K562 (cell line): ENCODE measurements around the gene KASH5. TPM values are rescaled to one million over a fixed set of nuclear protein-coding genes. Genes with fewer than 3 reads are reported as not detected.

Source experiments
- ATAC-seq: fragments of 200-7000 bp; cut with Tn5 transposase; 3 replicates; pipeline ENCODE4 v1.9.1; 2020; ENCODE audit warnings: moderate library complexity
- BruUV-seq: library from RNA; stranded (reverse); fragments of 400-500 nt; replicated peaks from 2 replicates; lab custom pipeline; 2021; lab: Mats Ljungman, UMichigan
- CTCF ChIA-PET: fragments of 300-600 bp; formaldehyde crosslinking; extraction: SDS; loops from one replicate; lab custom pipeline; 2021; ENCODE audit warnings: low intra/inter-chr PET ratio; lab: Yijun Ruan, JAX
- POLR2A ChIA-PET: fragments of 300-600, 350-650 bp; sonication (Branson Sonifier 250); formaldehyde crosslinking; extraction: SDS; loops from one replicate; lab custom pipeline; 2021; ENCODE audit warnings: antibody characterized with exemption, inconsistent platforms; lab: Yijun Ruan, JAX
- DNase-seq, 4 experiments: peaks; one replicate each; pipeline versions ENCODE4 v3.0.0 to v3.0.0-alpha.2; 2011 to 2018; ENCODE audit warnings: low spot score in 3 of 4, mixed read lengths in 3 of 4; ENCODE audit errors: extremely low read depth in 1 of 4
- FAIRE-seq: peaks from 2 replicates; lab custom pipeline; 2011; peaks lifted over from hg19 to GRCh38; lab: Jason Lieb, UNC
- H2AFZ ChIP-seq: 2 replicates; pipeline ENCODE4 v1.6.0; 2011; ENCODE audit warnings: low read depth, low read length, control low read depth, inconsistent platforms
- H3K27ac ChIP-seq: fragments of 200-600 bp; 3 replicates; pipeline ENCODE4 v1.8.0; 2011; ENCODE audit warnings: low read depth, mild to moderate bottlenecking, control low read depth, inconsistent platforms, low read length, moderate library complexity, mixed read lengths; ENCODE audit errors: extremely low read depth
- H3K27me3 ChIP-seq, 2 experiments: fragments of 300-600 bp in 1 of 2; 2 replicates in 1 of 2; 3 replicates in 1 of 2; pipeline versions ENCODE4 v1.6.0 to v1.8.0; 2011; ENCODE audit warnings: inconsistent platforms in 2 of 2, low read length in 2 of 2, mild to moderate bottlenecking in 1 of 2, mixed read lengths in 1 of 2, moderate library complexity in 1 of 2; ENCODE audit not compliant: control insufficient read depth in 2 of 2, insufficient read depth in 2 of 2
- H3K36me3 ChIP-seq: fragments of 300-600 bp; 3 replicates; pipeline ENCODE4 v1.8.0; 2011; ENCODE audit warnings: mild to moderate bottlenecking, low read length, inconsistent platforms; ENCODE audit not compliant: control insufficient read depth, insufficient read depth
- H3K4me1 ChIP-seq, 2 experiments: fragments of 200-600 bp in 1 of 2; replicated peaks in 1 of 2; 2 replicates in 1 of 2; 3 replicates in 1 of 2; pipeline versions ENCODE4 v1.5.1 to v1.8.0; 2011; ENCODE audit warnings: inconsistent platforms in 2 of 2, low read length in 2 of 2, mild to moderate bottlenecking in 1 of 2, mixed read lengths in 1 of 2, moderate library complexity in 1 of 2; ENCODE audit not compliant: control insufficient read depth in 2 of 2, insufficient read depth in 2 of 2
- H3K4me2 ChIP-seq: 2 replicates; pipeline ENCODE4 v1.6.1; 2011; ENCODE audit warnings: low read length, control low read depth, inconsistent platforms, mixed read lengths; ENCODE audit not compliant: insufficient read depth
- H3K4me3 ChIP-seq: fragments of 200-600 bp; sonication (generic), shearing (Covaris generic); 2 replicates; pipeline ENCODE4 v1.5.1; 2016; ENCODE audit warnings: control low read depth, inconsistent platforms
- H3K79me2 ChIP-seq: fragments of 200-600 bp; 3 replicates; pipeline ENCODE4 v1.8.0; 2011; ENCODE audit warnings: low read length, inconsistent platforms; ENCODE audit not compliant: control insufficient read depth, insufficient read depth
- H3K9ac ChIP-seq, 2 experiments: 2 replicates each; pipeline versions ENCODE4 v1.6.0 to v1.6.1; 2011; ENCODE audit warnings: low read depth in 2 of 2, low read length in 2 of 2, control low read depth in 1 of 2, inconsistent platforms in 1 of 2, mild to moderate bottlenecking in 1 of 2, mixed read lengths in 1 of 2; ENCODE audit not compliant: insufficient read depth in 1 of 2
- H3K9me1 ChIP-seq: one replicate; pipeline ENCODE4 v1.6.0; 2011; ENCODE audit warnings: inconsistent platforms, mild to moderate bottlenecking, low read length, moderate library complexity; ENCODE audit not compliant: control insufficient read depth, insufficient read depth
- H3K9me3 ChIP-seq: replicated peaks from 2 replicates; pipeline ENCODE4 v1.5.1; 2011; ENCODE audit warnings: low read depth, low read length, inconsistent platforms; ENCODE audit not compliant: control insufficient read depth, insufficient read depth
- H4K20me1 ChIP-seq: replicated peaks from 2 replicates; pipeline ENCODE4 v1.6.1; 2011; ENCODE audit warnings: low read length, inconsistent platforms, mixed read lengths; ENCODE audit not compliant: control insufficient read depth, insufficient read depth
- C11orf30 ChIP-seq: fragments of 450-650 bp; IDR thresholded peaks from 2 replicates; pipeline ENCODE4 v1.6.1; 2016; ENCODE audit warnings: low read depth, mild to moderate bottlenecking
- CAMTA2 ChIP-seq: fragments of 250-450 bp; sonication (Bioruptor Pico); conservative IDR thresholded peaks from 2 replicates; pipeline ENCODE4 v1.5.1; 2022
- CHD7 ChIP-seq: fragments of 200-600 bp; sonication (generic); IDR thresholded peaks from one replicate; pipeline ENCODE4 v1.6.1; 2012; ENCODE audit warnings: mild to moderate bottlenecking, low read depth, low read length, inconsistent platforms
- RFX1 ChIP-seq: fragments of 450-650 bp; IDR thresholded peaks from 2 replicates; pipeline ENCODE4 v1.6.1; 2016; ENCODE audit warnings: mild to moderate bottlenecking, moderate library complexity
- TAF15 ChIP-seq: fragments of 200-400 bp; formaldehyde crosslinking; IDR thresholded peaks from 2 replicates; pipeline ENCODE4 v1.6.1; 2017; ENCODE audit warnings: mild to moderate bottlenecking, low read depth, low read length, moderate library complexity
- U2AF2 ChIP-seq: fragments of 200-400 bp; formaldehyde crosslinking; optimal IDR thresholded peaks from 2 replicates; pipeline ENCODE3; 2017; ENCODE audit warnings: low read depth, mild to moderate bottlenecking, low read length
- ZNF740 ChIP-seq, 3 experiments: fragments of 200-800 bp in 1 of 3; sonication (Bioruptor generic) in 1 of 3; sonication (generic) in 1 of 3; formaldehyde crosslinking in 1 of 3; IDR thresholded peaks; 2 replicates each; pipeline versions ENCODE4 v1.6.1 to v1.8.0; 2016 to 2022; ENCODE audit warnings: mild to moderate bottlenecking in 2 of 3, missing compliant biosample characterization in 2 of 3, missing genetic modification characterization in 2 of 3, missing genetic modification reagents in 1 of 3
- ZSCAN32 ChIP-seq: fragments of 450-650 bp; formaldehyde crosslinking; IDR thresholded peaks from 2 replicates; pipeline ENCODE4 v1.4.0; 2020; ENCODE audit warnings: mild to moderate bottlenecking, moderate library complexity
- WGBS: fragments of 100-300 bp; shearing (Covaris generic); methylation state at CpG from one replicate; pipeline ENCODE4 v1.1.6; 2016; ENCODE audit warnings: low coverage, mixed read lengths; ENCODE audit not compliant: insufficient coverage; ENCODE audit errors: missing lambda C conversion rate; 5-methylcytosine and 5-hydroxymethylcytosine counted together
- in situ Hi-C: fragments of 300-500 bp; cut with MboI; formaldehyde crosslinking; loops from 4 replicates; pipeline ENCODE4 v1.15.0; 2018; ENCODE audit warnings: inconsistent platforms, mixed read lengths
- intact Hi-C: fragments of 100-400 bp; cut with micrococcal nuclease; formaldehyde crosslinking; loops from 2 replicates; pipeline ENCODE4 v1.14.2; 2022
- polyA plus RNA-seq, 8 experiments: library from polyadenylated mRNA; depleted of rRNA in 4 of 8; stranded (reverse) in 5 of 8; unstranded in 3 of 8; fragments of >200 nt; fragmentation: Nextera tagmentation in 2 of 8; fragmentation: Illumina TruSeq in 1 of 8; extraction: Ambion mirVana in 2 of 8; extraction: Trizol in 1 of 8; gene quantifications; 2 replicates each; pipeline versions ENCODE4 v1.2.1 to v1.2.3, GENCODE V29; 2011 to 2014; ENCODE audit warnings: inconsistent platforms in 1 of 8, missing spikeins in 1 of 8
- total RNA-seq, 7 experiments: library from RNA; depleted of rRNA in 6 of 7; stranded (reverse); fragments of >200 nt in 6 of 7; fragmentation: Illumina TruSeq in 2 of 7; extraction: Trizol in 2 of 7; gene quantifications; 2 replicates each; pipeline versions ENCODE4 v1.2.1 to v1.2.3, GENCODE V29; 2011 to 2021; ENCODE audit warnings: low replicate concordance in 1 of 7

The KASH5 gene
- total and polyA plus RNA-seq, 9 of the 15 experiments (the other 6 are each of a cell fraction or from before 2014, with no cell fraction given): 0.07 to 0.84 (median 0.34) TPM; not detected in 1

- Histone ChIP-seq H3K36me3 (peaks cover 16% of the 10 kb centered on the region; the same call in 1 of the 3 replicates), H3K9me1 (no peaks in the 10 kb centered on the region), H2AFZ (peak overlapping the region; percentile 99), H3K9me3 (no peaks in the 10 kb centered on the region), H3K4me3 (peak overlapping the region; percentile 84), H4K20me1 (no peaks in the 10 kb centered on the region; the same call in 1 of the 2 replicates), H3K9ac (peak overlapping the region; percentile 67 to 89), H3K4me1 (peaks cover 26 to 52% of the 10 kb centered on the region in 2 experiments), H3K79me2 (0 out of 3 replicates have a peak, but pooled peaks cover under 1% of the 10 kb centered on the region), H3K27me3 (peaks cover 7 to 19% of the 10 kb centered on the region in 2 experiments; a peak in 4 of 5 replicates), H3K27ac (peak overlapping the region; percentile 78), H3K4me2 (peak overlapping the region; percentile 89)
- intact Hi-C loops (loop anchor here (1.0 to 10.0 kb wide), 4 partner anchors 20 to 291 kb away; partner anchors contain the start of gene PTH2), in situ Hi-C loops (no loop called here)
- ATAC-seq (peak; percentile 68), DNase-seq (peak; percentile 85 to 95 (median 89)), FAIRE-seq (no peak)
- no TSS peak for BruUV-seq
- WGBS: 0% methylated on average over 24 of the region's 43 CpGs
- CTCF ChIA-PET: interaction anchor here (0.6 to 3.1 kb wide), 3 partner anchors 50 to 215 kb away, joined by 3 to 59 read pairs (median 4); partner anchors contain the start of gene DKKL1
- POLR2A ChIA-PET: interaction anchor here (0.6 to 1.3 kb wide), 2 partner anchors 9 to 46 kb away, joined by 3 read pairs; no protein-coding TSS in a partner anchor
- TF ChIP-seq CHD7 (no peak), CAMTA2 (CRISPR knock-in tag) (no peak), RFX1 (no peak), U2AF2 (no peak), C11orf30 (no peak), ZNF740 (CRISPR knock-in tag; IDR thresholded peaks at IDR 0.05) (no peak; the same call in 1 of the 2 replicates), ZNF740 (tag; IDR thresholded peaks at IDR 0.05) (no peak), ZSCAN32 (CRISPR knock-in tag) (no peak), TAF15 (no peak)
Observed at GRCh38 chr19:49442771-49443365, 54.8 kb downstream of the KASH5 start.
